ENCODE results near the gene DDIT3.

The DDIT3 gene

DNA sequence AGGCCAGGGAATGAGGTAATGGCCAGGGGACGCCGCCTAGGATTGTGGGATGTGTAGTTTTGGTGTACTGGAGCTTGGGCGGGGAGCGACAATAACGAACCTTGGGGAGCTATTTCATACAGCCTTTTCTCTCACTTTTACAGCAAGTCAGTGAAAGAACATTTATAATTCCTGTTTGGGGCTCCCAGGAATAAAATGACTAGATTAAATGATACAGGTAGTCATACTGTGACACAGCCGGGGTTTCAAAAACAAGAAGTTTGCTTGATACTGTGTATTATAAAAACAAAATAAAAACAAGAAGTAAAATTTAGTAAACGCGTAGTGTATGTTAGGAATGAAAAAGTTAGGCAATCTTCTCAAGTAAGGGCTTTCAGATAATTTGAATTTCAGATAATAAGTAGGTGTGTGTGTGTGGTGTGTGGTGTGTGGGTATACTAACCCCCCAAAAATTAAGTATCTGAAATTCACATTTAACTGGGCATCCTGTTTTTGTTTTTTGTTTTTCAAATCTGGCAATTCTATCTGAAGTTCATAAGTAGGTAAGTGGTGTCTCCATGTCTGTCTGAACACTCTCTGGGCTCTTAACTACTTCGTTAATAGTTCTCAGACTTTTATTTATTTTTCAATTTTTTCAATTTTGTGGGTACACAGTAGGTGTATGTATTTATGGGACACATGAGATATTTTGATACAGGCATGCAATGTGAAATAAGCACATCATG lies 27.1 kb upstream of the DDIT3 start:
- H3K79me2 ChIP-seq (ENCODE audit: control insufficient read depth, low read length) = peaks cover 31% of the 10 kb centered on the region
- TF ChIP-seq CTCF (IDR thresholded peaks at IDR 0.05; ENCODE audit: low read depth, low read length, poor library complexity, severe bottlenecking) = no peak
- TF ChIP-seq EZH2phosphoT487 (IDR thresholded peaks at IDR 0.05; ENCODE audit: borderline replicate concordance, low read length) = no peak

GRCh38 chr12:57546438-57547287 lies 26.3 kb upstream of the DDIT3 start, which contains the start of gene DCTN2:
Gene DCTN2 (minus strand): TSS chr12:57547192. CDS start chr12:57547063, 129 bp downstream.
- Histone ChIP-seq H3K4me3 (ENCODE audit: low read length) (peak within 1 kb of the TSS; percentile 80), H3K27me3 (ENCODE audit: control insufficient read depth, low read length) (peaks cover 6% of the 10 kb centered on the region; the same call in 1 of the 2 replicates), H3K4me1 (ENCODE audit: control insufficient read depth, low read length) (peaks cover 35% of the 10 kb centered on the region), H4K20me1 (ENCODE audit: control insufficient read depth, insufficient read depth, low read depth, low read length) (no peaks in the 10 kb centered on the region), H3F3A (ENCODE audit: control insufficient read depth, insufficient read depth) (peaks cover 9% of the 10 kb centered on the region), H3K4me2 (ENCODE audit: low read length) (peak within 1 kb of the TSS; percentile 90), H3K27ac (ENCODE audit: low read depth, low read length) (peak within 1 kb of the TSS; percentile 11; the same call in 1 of the 2 replicates), H3K9me3 (ENCODE audit: control insufficient read depth, insufficient read depth, low read length) (no peaks in the 10 kb centered on the region), H3K36me3 (ENCODE audit: control insufficient read depth, low read length) (peaks cover 19% of the 10 kb centered on the region), H3K79me2 (ENCODE audit: control insufficient read depth, low read length) (peaks cover 31% of the 10 kb centered on the region), H3K9me2 (replicated peaks; ENCODE audit: control insufficient read depth, low read length) (no peaks in the 10 kb centered on the region)
- TF ChIP-seq EZH2phosphoT487 (IDR thresholded peaks at IDR 0.05; ENCODE audit: borderline replicate concordance, low read length) (no peak), CTCF (IDR thresholded peaks at IDR 0.05; ENCODE audit: low read depth, low read length, poor library complexity, severe bottlenecking) (no peak)

More for the DNA sequence above, 27.1 kb upstream of the DDIT3 start:
- Histone ChIP-seq H3K36me3 (ENCODE audit: control insufficient read depth, low read length) (peaks cover 17% of the 10 kb centered on the region), H4K20me1 (ENCODE audit: control insufficient read depth, insufficient read depth, low read depth, low read length) (no peaks in the 10 kb centered on the region), H3K27ac (ENCODE audit: low read depth, low read length) (no peak overlapping the region), H3F3A (ENCODE audit: control insufficient read depth, insufficient read depth) (peaks cover 9% of the 10 kb centered on the region), H3K4me3 (ENCODE audit: low read length) (peak overlapping the region; percentile 80), H3K4me1 (ENCODE audit: control insufficient read depth, low read length) (peaks cover 35% of the 10 kb centered on the region), H3K9me3 (ENCODE audit: control insufficient read depth, insufficient read depth, low read length) (no peaks in the 10 kb centered on the region), H3K9me2 (replicated peaks; ENCODE audit: control insufficient read depth, low read length) (no peaks in the 10 kb centered on the region), H3K4me2 (ENCODE audit: low read length) (peak overlapping the region; percentile 90), H3K27me3 (ENCODE audit: control insufficient read depth, low read length) (peaks cover 6% of the 10 kb centered on the region; the same call in 1 of the 2 replicates)

GRCh38 chr12:57545809-57546437 lies 25.6 kb upstream of the DDIT3 start:
- TF ChIP-seq CTCF (IDR thresholded peaks at IDR 0.05; ENCODE audit: low read depth, low read length, poor library complexity, severe bottlenecking) = no peak
- TF ChIP-seq EZH2phosphoT487 (IDR thresholded peaks at IDR 0.05; ENCODE audit: borderline replicate concordance, low read length) = no peak

More at GRCh38 chr12:57545809-57546437, 25.6 kb upstream of the DDIT3 start:
- peak overlapping the region; percentile 90 for H3K4me2 ChIP-seq (ENCODE audit: low read length)
- H3F3A ChIP-seq (ENCODE audit: control insufficient read depth, insufficient read depth) = peaks cover 9% of the 10 kb centered on the region
- H3K9me2 ChIP-seq (replicated peaks; ENCODE audit: control insufficient read depth, low read length) = no peaks in the 10 kb centered on the region
- H3K27me3 ChIP-seq (ENCODE audit: control insufficient read depth, low read length) = peaks cover 6% of the 10 kb centered on the region; the same call in 1 of the 2 replicates
- no peaks in the 10 kb centered on the region for H3K9me3 ChIP-seq (ENCODE audit: control insufficient read depth, insufficient read depth, low read length)
- no peaks in the 10 kb centered on the region for H4K20me1 ChIP-seq (ENCODE audit: control insufficient read depth, insufficient read depth, low read depth, low read length)
- peak overlapping the region; percentile 80 for H3K4me3 ChIP-seq (ENCODE audit: low read length)
- H3K79me2 ChIP-seq (ENCODE audit: control insufficient read depth, low read length) = peaks cover 31% of the 10 kb centered on the region
- peaks cover 35% of the 10 kb centered on the region for H3K4me1 ChIP-seq (ENCODE audit: control insufficient read depth, low read length)
- peaks cover 24% of the 10 kb centered on the region for H3K36me3 ChIP-seq (ENCODE audit: control insufficient read depth, low read length)
- no peak overlapping the region for H3K27ac ChIP-seq (ENCODE audit: low read depth, low read length)

All from DOHH2 (cell line).